HG03103 (cell line): ENCODE measurements around the gene CLUH.
"Not testable (repeated sequence)": the region's sequence is repeated elsewhere in the genome, so short reads cannot be mapped to it uniquely, and the experiment has no call there.

ENCODE experiments used
- ATAC-seq: cut with Tn5 transposase; IDR thresholded peaks from one replicate; pipeline ENCODE4 v1.9.1; 2021; ENCODE audit warnings: low read depth; ENCODE audit not compliant: unreplicated experiment

The CLUH gene

DNA sequence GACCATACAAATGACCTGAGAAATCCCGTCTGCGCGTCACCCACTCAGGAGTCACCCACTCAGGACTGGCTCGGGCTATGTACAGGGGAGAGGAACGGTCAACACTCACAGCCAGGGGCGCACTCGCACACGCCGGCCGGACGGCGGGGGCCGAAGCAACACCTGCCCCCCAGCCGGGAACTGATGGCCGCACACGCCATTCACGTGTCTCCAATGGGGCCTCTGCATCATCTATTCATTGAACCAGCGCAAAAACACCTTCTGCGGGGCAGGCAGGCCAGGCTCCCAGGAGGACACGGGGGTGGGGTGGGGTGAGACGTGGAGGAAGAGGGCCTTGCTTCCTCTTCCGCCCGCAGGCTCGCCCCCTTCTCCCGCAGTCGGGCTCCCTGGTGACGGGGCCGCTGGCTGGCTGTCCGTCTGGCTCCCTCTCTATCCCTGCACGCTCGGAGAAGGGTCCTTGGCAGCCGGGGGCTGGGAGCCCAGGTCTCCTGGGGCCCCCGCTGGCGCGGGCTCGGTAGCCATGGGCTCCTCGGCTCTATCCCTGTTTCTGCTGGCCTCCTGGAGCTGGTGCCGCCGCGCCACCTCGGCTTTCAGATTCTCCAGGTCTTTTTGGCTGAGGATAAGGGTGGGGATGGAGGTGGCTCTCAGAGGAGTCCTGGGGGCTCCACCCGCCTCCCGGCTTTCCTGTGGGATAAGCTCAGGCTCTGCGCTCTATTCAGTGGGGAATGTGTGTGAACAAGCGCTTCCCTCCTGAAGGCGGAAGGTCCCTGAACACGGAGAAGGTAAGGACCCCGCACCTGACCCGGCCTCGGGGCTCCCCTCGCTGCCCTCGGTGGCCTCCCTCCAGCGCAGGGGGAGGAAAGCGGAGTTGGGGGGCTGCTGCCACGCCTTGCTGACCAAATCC lies 21.1 kb downstream of the CLUH start:
- ATAC-seq: no peak

DNA sequence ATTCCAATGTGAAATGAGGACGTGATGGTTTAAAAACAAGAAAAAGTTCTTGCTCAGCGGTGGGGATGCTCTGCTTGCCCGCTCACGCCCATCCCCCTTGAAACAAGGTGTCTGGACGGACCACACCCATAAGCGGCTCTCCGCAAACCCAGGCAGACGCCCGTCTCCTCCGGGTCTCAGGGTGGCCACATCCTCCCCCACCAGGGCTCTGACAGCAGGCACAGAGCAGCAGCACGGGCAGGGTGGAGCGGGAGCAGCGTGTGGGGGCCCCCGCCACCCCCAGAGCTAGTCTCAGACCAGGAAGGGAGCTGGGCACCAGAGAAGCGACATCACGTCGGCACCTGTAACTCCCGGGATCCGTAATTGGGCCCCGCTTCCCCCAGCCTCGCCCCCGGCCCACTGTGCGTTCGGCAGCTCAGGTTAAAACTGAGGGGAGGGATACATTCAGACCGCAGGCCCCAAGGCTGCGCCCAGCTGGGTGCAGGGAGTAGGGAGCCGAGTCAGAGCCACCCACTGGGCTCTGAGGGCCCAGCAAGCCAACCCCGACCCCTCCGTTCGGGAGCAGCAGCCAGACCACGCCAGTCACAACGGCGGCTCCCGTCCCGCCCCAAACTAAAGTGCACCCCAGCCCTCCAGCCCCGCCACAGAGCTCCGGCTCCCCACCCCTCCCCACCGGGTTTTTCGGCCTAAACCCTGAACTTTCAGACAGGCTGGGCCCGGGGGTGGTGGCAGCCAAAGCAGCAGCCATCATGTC lies 22.0 kb downstream of the CLUH start:
- ATAC-seq: no peak

DNA sequence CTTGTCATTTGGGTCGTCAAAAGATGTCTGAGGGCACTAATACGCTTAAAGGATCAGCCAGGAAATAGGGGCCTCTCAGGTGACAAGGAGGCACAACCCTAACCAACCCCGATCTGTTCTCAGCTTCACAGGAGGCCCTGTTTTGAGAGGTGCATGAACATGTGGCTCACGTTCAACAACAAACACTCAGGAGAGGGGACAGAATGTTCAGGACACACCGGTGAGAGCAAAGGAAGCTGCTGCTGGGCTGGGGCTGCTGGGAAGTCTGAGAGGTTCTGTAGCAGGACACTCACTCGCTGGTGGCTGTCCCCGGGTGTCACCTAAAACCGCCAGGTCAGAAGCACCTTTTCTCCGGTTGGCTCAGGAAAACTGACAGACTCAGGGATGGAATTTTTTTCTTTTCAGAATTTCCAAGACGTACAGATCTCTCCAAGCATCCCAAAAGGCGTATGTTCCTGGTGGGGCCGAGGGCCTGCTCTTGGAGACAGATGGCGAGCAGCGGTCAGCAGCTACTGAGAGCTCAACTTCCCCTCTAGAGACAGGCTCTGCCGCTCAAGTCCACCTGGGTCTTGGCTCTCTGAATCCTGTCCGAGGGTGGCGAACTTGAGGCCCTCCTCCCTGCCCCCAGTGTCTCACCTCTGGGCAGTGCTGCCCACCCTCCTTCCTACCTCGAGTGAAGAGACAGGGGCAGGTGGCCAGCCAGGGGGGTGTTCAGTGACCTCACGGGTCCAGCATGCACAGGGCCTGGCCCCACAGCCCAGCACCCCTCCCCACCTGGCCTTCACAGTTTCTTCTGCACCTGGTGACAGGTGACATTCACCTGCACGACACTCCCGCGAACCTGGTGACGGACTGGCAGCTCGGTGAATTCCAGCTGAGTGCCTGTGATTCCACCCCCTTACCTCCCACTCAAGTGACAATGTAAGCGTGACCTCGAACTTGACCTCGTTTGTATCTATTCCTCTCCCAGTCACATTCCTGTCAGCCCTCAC lies 22.9 kb downstream of the CLUH start:
- no peak for ATAC-seq

DNA sequence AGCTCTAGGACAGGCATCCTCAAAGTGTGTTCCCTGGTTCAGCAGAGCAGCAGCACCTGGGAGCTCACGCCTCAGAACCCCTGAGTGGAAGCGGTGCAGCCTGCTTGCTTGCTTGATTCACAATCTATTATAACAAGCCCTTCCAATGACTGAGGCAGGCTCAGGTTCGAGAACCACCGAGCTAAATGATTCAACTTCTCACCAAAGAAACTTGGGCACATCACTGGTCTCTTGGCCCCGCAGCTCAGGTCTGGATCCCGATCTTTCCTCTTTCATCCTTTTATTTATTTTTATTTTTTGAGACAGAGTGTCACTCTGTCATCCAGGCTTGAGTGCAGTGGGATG lies 24.5 kb downstream of the CLUH start:
- no peak for ATAC-seq

DNA sequence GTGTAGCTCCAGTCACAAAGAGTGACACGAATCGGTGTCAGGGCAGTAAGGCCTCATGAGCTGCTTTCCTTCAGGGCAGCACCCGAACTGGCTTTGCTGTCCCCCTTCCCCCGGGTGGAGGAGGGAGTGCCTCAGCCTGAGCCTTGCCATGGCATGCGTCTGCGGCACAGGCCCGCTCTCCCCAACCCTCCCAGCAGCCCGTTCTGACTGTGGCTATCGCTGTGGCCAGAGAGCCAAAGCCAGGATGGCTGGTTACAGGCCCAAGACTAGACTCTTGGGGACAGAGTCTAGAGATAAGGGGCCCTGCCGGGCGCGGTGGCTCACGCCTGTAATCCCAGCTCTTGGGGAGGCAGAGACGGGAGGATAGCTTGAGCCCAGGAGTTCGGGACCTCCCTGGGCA lies 25.9 kb downstream of the CLUH start:
- no peak for ATAC-seq

DNA sequence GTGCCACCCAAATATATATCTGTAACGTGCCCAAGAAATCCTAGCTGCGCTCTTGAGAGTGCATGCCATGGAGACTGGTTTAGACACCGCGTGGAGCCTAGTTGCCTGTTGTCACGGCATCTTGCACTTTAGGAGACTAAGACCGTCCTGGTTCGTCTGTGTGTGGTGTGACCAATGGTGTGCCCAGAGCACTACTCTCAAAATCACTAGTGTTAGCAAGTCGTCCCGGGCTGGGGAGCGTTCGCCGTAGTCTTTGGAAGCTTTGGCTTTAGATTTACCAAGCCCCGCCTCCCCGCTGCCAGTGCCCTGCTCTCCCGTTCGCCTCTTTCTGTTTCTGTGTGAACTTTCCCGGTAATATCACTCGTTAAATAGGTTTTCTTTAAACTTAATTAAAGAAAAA lies 27.0 kb downstream of the CLUH start:
- no peak for ATAC-seq

DNA sequence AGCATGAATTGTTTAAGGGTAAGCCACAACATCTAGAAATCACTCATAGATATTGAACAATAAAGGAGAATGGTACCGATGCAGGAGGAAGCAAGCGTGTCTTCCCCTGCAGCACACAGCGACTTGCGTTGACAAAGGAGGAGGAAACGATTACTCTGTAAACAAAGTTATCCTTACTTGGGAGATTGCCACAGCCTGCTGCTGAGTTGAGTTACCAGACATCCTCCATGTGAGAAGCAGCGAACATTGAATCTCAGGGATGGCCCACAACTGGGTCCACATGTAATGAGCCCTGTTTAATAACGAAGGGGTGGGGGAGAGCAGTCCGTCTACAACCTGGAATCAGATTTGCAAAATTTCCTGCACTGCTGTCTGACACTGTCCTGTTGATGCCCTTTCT lies 27.7 kb downstream of the CLUH start:
- ATAC-seq: no peak

DNA sequence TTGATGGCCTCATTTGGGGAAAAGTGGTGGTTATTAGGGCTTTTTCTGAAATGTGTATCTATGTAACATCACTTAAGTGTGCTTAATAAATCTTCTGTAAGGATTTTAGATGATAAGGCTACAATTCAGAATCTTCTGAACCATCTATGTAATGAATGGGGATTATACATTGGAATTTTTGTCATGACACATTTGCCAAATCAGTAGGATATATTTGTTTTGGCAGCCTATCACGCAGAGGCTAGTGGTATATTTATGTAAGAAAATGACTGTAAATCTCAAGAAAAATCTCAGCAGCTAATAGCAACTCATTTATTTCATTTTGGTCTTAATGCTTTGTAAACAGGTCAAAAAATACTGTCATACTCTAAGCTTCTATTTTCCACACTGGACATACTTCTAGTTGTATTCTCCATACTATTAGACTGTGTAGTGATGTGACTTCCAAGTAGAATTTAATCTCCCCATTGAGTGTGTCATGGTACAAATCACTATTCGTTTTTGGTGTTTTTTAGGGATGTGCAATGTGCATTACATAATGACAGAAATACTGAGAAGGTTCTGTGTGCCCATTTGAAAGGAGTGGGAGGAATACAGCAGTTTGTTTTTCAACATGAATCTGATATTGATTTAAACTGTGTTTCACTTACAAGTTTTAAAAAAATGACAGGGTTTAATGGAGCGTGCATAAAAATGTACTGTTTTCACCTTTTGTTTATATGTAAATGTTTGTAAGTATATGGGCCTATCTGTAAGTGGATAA lies 29.2 kb downstream of the CLUH start:
- no peak for ATAC-seq

DNA sequence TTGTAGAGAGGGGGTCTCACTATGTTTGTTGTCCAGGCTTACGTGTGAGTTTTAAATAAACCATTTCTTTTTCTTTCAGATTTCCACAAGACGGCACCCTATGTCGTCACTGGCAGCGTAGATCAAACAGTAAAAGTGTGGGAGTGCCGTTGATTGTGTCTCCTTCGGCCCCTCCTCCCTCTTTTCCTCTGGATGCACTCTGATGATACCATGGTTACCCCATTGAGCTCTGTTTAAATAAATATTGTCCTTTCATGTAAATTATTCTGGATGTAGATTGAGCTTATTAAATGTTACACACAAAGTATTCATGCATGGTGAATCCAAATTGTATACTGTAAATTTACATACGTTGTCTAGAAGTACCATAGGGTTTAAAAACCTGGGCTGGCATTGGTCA lies 29.9 kb downstream of the CLUH start:
- ATAC-seq: no peak

DNA sequence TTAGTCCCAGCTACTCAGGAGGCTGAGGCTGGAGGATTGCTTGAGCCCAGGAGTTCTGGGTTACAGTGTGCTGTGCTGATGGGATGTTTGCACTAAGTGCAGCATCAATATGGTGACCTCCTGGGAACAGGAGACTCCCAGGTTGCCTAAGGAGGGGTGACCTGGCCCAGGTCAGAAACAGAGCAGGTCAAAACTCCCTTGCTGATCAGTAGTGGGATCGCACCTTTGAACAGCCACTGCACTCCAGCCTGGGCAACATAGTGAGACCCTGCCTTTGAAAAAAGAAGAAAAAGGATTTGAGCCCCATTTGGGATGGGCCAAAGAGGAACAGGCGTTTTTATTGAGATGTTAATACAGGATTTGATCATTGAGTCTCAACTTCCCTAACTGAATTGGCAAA lies 30.6 kb downstream of the CLUH start:
- no peak for ATAC-seq

DNA sequence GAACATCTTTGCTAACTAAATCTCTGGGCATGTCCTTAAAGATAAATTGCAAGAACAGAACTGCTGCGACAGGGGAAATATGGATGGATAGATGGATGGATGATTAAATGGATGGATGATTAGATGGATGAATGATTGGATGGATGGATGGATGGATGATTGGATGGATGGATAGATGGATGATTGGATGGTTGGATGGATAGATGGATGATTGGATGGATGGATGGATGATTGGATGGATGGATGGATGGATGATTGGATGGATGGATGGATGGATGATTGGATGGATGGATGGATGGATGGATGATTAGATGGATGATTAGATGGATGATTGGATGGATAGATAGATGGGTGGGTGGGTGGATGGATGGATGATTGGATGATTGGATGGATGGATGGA lies 32.3 kb downstream of the CLUH start:
- not testable (repeated sequence) for ATAC-seq

DNA sequence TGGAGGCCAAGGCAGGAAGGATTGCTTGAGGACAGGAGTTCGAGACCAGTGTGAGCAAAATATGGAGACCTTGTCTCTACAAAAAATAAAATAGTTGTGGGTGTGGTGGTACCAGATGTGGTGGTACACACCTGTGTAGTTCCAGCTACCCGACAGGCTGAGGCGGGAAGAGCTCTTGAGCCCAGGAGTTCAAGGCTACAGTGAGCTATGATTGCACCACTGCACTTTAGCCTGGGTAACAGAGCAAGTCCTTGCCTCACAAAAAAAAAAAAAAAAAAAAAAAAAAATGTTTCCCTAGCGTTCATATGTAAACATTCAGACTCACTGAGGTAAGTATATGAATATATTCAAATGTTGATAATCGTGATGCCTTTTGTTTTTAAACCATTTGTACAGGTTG lies 39.5 kb downstream of the CLUH start:
- ATAC-seq: no peak

DNA sequence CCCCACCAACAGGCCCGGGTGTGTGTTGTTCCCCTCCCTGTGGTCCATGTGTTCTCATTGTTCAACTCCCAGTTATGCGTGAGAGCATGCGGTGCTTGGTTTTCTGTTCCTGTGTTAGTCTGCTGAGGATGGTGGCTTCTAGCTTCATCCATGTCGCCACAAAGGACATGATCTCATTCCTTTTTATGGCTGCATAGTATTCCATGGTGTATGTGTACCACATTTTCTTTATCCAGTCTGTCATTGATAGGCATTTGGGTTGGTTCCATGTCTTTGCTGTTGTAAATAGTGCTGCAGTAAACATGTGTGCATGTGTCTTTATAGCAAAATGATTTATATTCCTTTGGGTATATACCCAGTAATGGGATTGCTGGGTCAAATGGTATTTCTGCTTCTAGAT lies 51.2 kb downstream of the CLUH start:
- not testable (repeated sequence) for ATAC-seq

DNA sequence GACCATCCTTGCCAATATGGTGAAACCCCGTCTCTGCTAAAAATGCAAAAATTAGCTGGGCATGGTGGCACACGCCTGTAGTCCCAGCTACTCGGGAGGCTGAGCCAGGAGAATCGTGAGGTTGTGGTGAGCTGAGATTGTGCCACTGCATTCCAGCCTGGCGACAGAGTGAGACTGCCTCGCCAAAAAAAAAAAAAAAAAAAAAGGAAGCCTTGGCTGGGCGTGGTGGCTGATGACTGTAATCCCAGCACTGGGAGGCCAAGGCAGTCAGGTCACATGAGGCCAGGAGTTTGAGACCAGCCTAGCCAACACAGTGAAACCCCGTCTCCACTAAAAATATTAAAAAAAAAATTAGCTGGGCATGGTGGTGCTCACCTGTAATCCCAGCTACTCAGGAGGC lies 52.2 kb downstream of the CLUH start:
- ATAC-seq: not testable (repeated sequence)

DNA sequence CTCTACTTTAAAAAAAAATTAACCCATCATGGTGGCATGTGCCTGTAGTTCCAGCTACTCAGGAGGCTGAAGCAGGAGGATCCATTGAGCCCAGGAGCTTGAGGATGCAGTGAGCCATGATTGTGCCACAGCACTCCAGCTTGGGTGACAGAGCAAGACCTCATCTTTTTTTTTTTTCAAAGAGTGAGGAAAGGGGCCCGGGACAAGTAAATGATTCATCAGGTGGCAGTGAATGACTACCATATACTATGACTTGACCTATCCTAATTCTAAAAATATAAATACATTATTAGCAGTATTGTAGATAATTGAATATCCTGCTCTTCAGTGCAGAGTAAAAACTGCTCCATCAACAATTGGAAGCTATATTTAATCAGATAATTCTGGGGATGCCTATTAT lies 55.3 kb downstream of the CLUH start:
- no peak for ATAC-seq

DNA sequence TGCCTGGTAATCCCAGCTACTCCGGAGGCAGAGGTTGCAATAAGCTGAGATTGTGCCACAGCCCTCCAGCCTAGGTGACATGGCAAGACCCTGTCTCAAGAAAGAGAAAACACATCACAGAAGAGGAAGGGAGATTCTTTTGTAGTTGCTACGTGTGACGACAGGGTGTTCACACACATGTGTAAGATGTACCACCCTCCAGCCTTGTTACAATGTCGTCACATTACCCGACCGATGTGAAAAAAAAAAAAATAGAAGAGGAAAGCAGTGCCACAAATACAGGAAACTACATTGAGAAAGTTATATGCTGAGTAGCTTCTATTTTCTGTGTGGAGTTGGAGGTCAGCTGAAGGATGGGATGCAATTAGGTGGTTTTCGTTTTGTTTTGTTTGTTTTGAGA lies 56.0 kb downstream of the CLUH start:
- ATAC-seq: no peak

DNA sequence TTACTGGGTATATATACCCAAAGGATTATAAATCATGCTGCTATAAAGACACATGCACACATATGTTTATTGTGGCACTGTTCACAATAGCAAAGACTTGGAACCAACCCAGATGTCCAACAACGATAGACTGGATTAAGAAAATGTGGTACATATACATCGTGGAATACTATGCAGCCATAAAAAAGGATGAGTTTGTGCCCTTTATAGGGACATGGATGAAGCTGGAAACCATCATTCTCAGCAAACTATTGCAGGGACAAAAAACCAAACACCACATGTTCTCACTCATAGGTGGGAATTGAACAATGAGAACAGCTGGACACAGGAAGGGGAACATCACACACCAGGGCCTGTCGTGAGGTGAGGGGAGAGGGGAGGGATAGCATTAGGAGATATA lies 58.7 kb downstream of the CLUH start:
- ATAC-seq: not testable (repeated sequence)

DNA sequence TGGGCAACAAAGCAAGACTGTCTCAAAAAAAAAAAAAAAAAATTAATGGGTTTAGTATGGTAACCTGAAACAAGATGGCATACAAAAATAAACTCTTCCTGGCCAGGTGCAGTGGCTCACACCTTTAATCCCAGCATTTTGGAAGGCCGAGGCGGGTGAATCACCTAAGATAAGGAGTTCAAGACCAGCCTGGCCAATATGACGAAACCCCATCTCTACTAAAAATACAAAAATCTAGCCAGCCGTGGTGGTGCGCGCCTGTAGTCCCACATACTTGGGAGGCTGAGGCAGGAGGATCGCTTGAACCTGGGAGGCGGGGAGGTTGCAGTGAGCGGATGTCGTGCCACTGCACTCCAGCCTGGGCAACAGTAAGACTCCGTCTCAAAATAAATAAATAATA lies 62.4 kb downstream of the CLUH start:
- ATAC-seq: no peak

DNA sequence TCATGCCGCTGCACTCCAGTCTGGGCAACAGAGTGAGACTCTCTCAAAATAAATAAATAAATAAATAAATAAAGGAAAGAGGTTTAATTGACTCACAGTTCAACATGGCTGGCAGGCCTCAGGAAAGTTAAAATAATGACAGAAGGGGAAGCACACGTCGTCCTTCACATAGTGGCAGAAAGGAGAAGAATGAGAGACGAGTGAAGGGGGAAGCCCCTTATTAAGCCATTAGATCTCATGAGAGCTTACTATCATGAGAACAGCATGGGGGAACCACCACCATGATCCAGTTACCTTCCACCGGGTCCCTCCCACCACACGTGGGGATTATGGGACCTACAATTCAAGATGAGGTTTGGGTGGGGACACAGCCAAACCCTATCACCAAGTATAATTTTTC lies 63.6 kb downstream of the CLUH start:
- ATAC-seq: no peak

DNA sequence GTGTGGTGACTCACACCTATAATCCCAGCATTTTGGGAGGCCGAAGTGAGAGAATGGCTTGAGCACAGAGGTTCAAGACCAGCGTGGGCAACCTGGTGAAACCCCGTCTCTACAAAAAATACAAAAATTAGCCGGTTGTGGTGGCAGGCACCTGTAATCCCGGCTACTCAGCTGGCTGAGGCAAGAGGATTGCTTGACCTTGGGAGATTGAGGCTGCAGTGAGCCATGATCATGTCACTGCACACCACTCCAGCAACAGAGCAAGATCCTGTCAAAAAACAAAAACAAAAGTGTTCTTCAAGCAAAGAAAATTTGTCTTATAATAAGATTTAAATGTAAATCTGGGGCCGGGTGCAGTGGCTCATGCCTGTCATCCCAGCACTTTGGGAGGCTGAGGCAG lies 66.6 kb downstream of the CLUH start:
- ATAC-seq: no peak
